Tibial nerve (tissue), 4 donors: ENCODE data around the gene CHMP5. TPM values are rescaled to one million over a fixed set of nuclear protein-coding genes. Genes with fewer than 3 reads are reported as not detected.

Experiments used
- DNase-seq, 2 donors: peaks; one replicate each; pipeline ENCODE4 v3.0.0-alpha.2; 2019; ENCODE audit warnings: low spot score in 2 of 2
- H3K27ac ChIP-seq, 4 donors: fragments of 200-600 bp; sonication (generic) in 3 of 4; one replicate each; pipeline ENCODE4 v1.5.1; 2017 to 2019; ENCODE audit warnings: mild to moderate bottlenecking in 1 of 4
- H3K27me3 ChIP-seq, 2 donors: fragments of 200-600 bp; sonication (generic) in 1 of 2; one replicate each; pipeline versions ENCODE4 v1.5.1 to v1.6.0; 2017 to 2019
- H3K36me3 ChIP-seq, 3 donors: fragments of 200-600 bp; sonication (generic); one replicate each; pipeline ENCODE4 v1.5.1; 2018 to 2019
- H3K4me1 ChIP-seq, 4 donors: fragments of 200-600 bp; sonication (generic) in 3 of 4; one replicate each; pipeline ENCODE4 v1.5.1; 2017 to 2019
- H3K4me3 ChIP-seq, 4 donors: fragments of 200-600 bp; sonication (generic) in 3 of 4; one replicate each; pipeline ENCODE4 v1.5.1; 2017 to 2019; ENCODE audit warnings: mild to moderate bottlenecking in 1 of 4, moderate library complexity in 1 of 4
- H3K9me3 ChIP-seq, 4 donors: fragments of 200-600 bp; sonication (generic) in 3 of 4; one replicate each; pipeline ENCODE4 v1.5.1; 2017 to 2019
- EP300 ChIP-seq, 2 donors: sonication (generic); formaldehyde crosslinking; IDR thresholded peaks; one replicate each; pipeline ENCODE4 v1.6.1; 2017; ENCODE audit warnings: antibody characterized with exemption in 2 of 2, mild to moderate bottlenecking in 1 of 2
- POLR2A ChIP-seq, 2 donors: fragments of 450-650 bp; IDR thresholded peaks; one replicate each; pipeline ENCODE4 v1.6.1; 2017; ENCODE audit warnings: antibody characterized with exemption in 2 of 2, mild to moderate bottlenecking in 2 of 2, moderate library complexity in 2 of 2
- WGBS, 2 donors: methylation state at CpG; one replicate each; pipeline ENCODE4 v1.1.5; 2018; 5-methylcytosine and 5-hydroxymethylcytosine counted together
- total RNA-seq, 4 donors: library from RNA; depleted of rRNA; stranded (reverse); fragments of >200 nt; gene quantifications; one replicate each; pipeline ENCODE4 v1.1.0, GENCODE V29; 2016
- TF ChIP-seq, protein P1 (sequence below), 5 experiments: fragments of 200-600 bp in 3 of 5; fragments of 450-650 bp in 2 of 5; sonication (generic) in 3 of 5; IDR thresholded peaks; one replicate each; pipeline ENCODE4 v1.5.1; 2016 to 2019; ENCODE audit warnings: antibody characterized with exemption in 5 of 5, mild to moderate bottlenecking in 3 of 5, moderate library complexity in 2 of 5

Gene CHMP5
- total RNA-seq, 4 donors from 2014 or later = 56.1 to 67.4 (median 59.3) TPM

DNA sequence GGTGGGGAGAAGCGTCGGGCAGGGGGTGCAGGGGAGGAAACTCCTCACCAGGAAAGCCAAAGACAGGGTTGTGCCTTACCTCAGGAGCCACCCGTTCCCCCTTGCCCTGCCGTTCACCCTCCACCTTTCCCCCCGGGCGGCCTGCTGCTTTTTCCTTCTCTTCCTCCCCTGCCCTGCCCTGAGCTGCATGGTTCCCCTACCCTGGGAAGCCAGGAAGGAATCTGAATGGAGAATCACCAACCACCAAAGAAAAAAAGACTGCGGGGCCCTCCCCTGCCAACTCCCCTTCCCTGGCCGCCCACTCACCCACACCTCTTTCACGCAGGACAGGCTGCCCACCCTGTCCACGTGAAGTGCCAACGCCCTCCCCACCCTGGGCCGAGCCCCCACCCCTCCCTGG lies 24.6 kb downstream of the CHMP5 start:
- TF ChIP-seq POLR2A (IDR thresholded peaks at IDR 0.05) = no peak
- no peak for TF ChIP-seq EP300 (IDR thresholded peaks at IDR 0.05)
- TF ChIP-seq, protein P1, sequence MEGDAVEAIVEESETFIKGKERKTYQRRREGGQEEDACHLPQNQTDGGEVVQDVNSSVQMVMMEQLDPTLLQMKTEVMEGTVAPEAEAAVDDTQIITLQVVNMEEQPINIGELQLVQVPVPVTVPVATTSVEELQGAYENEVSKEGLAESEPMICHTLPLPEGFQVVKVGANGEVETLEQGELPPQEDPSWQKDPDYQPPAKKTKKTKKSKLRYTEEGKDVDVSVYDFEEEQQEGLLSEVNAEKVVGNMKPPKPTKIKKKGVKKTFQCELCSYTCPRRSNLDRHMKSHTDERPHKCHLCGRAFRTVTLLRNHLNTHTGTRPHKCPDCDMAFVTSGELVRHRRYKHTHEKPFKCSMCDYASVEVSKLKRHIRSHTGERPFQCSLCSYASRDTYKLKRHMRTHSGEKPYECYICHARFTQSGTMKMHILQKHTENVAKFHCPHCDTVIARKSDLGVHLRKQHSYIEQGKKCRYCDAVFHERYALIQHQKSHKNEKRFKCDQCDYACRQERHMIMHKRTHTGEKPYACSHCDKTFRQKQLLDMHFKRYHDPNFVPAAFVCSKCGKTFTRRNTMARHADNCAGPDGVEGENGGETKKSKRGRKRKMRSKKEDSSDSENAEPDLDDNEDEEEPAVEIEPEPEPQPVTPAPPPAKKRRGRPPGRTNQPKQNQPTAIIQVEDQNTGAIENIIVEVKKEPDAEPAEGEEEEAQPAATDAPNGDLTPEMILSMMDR (IDR thresholded peaks at IDR 0.05) = no peak
- H3K4me3 ChIP-seq = peak overlapping the region; percentile 60 to 98 (median 94)
- WGBS, 2 donors = 13 to 17% methylated on average over 12 of the region's 12 CpGs
- H3K27me3 ChIP-seq = no peaks in the 10 kb centered on the region
- H3K27ac ChIP-seq = peak overlapping the region; percentile 97 to 99 (median 99)
- no peaks in the 10 kb centered on the region for H3K9me3 ChIP-seq
- H3K4me1 ChIP-seq = peaks cover 0 to 61% (median 29%) of the 10 kb centered on the region in 4 donors
- peaks cover 0 to 23% (median 0%) of the 10 kb centered on the region in 3 donors for H3K36me3 ChIP-seq
- DNase-seq = no peak

DNA sequence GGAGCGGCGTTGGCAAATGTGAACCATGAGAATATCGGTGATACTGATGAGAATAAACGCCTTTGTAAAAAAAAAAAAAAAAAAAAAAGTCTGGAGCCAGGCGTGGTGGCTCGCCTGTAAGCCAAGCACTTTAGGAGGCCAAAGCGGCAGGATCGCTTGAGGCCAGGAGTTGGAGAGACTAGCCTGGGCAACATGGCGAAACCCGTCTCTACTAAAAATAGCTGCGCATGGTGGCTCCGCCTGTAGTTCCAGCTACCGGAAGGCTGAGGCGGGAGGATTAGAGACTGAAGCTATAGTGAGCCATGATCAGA lies 25.0 kb downstream of the CHMP5 start:
- Histone ChIP-seq H3K4me1 (peaks cover 0 to 65% (median 29%) of the 10 kb centered on the region in 4 donors), H3K9me3 (no peaks in the 10 kb centered on the region), H3K27me3 (no peaks in the 10 kb centered on the region), H3K4me3 (peak overlapping the region; percentile 60 to 98 (median 94)), H3K27ac (peak overlapping the region; percentile 97 to 99 (median 99)), H3K36me3 (peaks cover 0 to 23% (median 0%) of the 10 kb centered on the region in 3 donors)
- TF ChIP-seq, protein P1 (IDR thresholded peaks at IDR 0.05) = no peak
- TF ChIP-seq EP300 (IDR thresholded peaks at IDR 0.05) = no peak
- TF ChIP-seq POLR2A (IDR thresholded peaks at IDR 0.05) = no peak
- 0 to 1% methylated on average over 12 to 14 of the region's 14 CpGs for WGBS, 2 donors
- no peak for DNase-seq

DNA sequence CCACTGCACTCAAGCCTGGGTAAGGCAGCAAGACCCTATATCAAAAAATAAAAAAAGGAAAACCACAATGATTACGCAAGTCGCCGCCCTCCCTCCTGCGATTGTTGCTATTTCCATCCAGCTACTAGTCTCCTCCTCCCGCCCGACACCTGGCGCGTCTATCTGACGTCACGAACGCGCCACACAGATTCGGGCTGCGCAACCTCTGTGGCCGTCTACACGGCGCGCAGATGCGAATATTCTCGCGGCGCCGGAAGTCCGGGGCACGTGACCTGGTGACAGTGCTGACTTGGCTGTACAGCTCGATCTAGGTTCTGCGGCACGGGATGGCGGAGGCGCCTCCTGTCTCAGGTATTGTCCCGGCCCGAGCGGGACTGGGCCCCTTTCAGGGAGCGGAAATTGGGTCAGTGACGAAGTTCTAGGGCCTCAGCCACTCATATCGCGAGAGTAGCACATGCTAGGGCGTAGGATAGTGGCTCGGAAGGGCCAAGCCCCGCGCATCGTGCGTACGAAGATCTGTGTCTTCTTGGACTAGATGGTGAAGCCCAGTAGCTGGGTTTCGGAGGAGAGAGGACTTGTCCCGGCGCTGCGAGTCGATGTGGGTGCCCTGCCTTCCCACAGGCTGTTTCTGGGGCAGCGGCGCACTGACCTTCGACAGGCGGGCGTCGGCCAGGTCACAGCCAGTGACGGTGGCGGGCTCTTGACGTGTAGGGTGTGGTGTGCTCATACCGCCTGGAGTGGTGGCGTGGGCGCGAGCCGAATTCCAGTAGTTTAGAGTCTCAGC lies 25.6 kb downstream of the CHMP5 start, which contains the start of gene NFX1:
Gene NFX1, plus strand, starts transcription at position 270 of the 784 bp plus-strand sequence. Its CDS starts 57 bp downstream, at position 327.
- DNase-seq = peak; percentile 98
- 0 to 1% methylated on average over 33 to 63 of the region's 63 CpGs for WGBS, 2 donors

DNA sequence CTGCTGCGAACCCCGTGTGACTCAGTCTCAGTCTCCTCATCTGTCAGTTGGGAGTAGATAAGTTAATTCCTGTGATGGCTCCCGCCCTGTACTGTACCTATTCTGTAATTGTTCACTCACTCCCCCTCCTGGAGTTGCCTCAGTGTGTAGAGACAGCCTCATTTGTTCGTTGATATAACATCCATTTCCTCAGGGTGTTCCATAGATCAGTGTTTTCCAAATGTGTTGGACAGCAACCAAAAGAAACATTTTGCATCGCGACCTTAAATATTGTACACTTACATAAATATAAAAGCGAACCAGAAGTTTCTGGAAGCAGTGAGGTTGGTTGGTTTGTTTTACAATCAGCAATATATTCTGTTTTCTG lies 26.2 kb downstream of the CHMP5 start:
- peaks cover 0 to 25% (median 0%) of the 10 kb centered on the region in 3 donors for H3K36me3 ChIP-seq
- H3K9me3 ChIP-seq = no peaks in the 10 kb centered on the region
- peaks cover 0 to 76% (median 29%) of the 10 kb centered on the region in 4 donors for H3K4me1 ChIP-seq
- DNase-seq = no peak
- H3K27me3 ChIP-seq = no peaks in the 10 kb centered on the region
- WGBS, 2 donors = 11 to 15% methylated on average over 5 to 7 of the region's 7 CpGs
- peak overlapping the region; percentile 97 to 99 (median 99) for H3K27ac ChIP-seq
- TF ChIP-seq POLR2A (IDR thresholded peaks at IDR 0.05) (no peak), EP300 (IDR thresholded peaks at IDR 0.05) (no peak)
- TF ChIP-seq, protein P1 (IDR thresholded peaks at IDR 0.05) = no peak
- H3K4me3 ChIP-seq = peak overlapping the region; percentile 71 to 98 (median 94)

More for the DNA sequence above, 25.6 kb downstream of the CHMP5 start, which contains the start of gene NFX1:
- H3K27ac ChIP-seq = peak within 1 kb of the TSS; percentile 97 to 99 (median 99)
- no peaks in the 10 kb centered on the region for H3K27me3 ChIP-seq
- H3K4me1 ChIP-seq = peaks cover 0 to 71% (median 29%) of the 10 kb centered on the region in 4 donors
- H3K9me3 ChIP-seq = no peaks in the 10 kb centered on the region
- TF ChIP-seq, protein P1 (IDR thresholded peaks at IDR 0.05) = peak in 1 of 5 experiments; percentile 57
- TF ChIP-seq EP300 (IDR thresholded peaks at IDR 0.05) = peak; percentile 99 to 100
- peak; percentile 78 to 96 for TF ChIP-seq POLR2A (IDR thresholded peaks at IDR 0.05)
- H3K36me3 ChIP-seq = peaks cover 0 to 25% (median 0%) of the 10 kb centered on the region in 3 donors
- peak within 1 kb of the TSS; percentile 71 to 98 (median 94) for H3K4me3 ChIP-seq

DNA sequence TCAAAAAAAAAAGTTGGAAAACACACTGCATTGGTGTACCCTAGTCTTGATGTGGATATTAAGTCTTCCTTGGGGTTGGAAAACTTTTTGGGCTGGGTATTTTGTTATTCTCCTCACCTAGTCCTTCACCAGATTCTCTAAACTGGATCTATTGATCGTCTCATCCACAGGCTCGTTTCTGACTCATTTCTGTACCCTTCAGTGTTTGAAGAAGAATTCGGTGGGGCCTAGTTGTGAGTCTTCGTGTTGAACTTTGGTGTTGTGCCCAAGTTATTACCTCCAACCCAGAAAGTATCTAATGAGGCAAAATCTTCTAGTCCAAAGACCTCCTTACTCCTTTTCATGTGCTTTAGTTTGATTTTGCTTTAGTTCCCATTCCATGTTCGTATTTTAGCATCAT lies 27.1 kb downstream of the CHMP5 start:
- Histone ChIP-seq H3K9me3 (no peaks in the 10 kb centered on the region), H3K36me3 (peaks cover 0 to 32% (median 2%) of the 10 kb centered on the region in 3 donors), H3K4me1 (peaks cover 0 to 78% (median 33%) of the 10 kb centered on the region in 4 donors), H3K27ac (peak overlapping the region in 3 of 4 donors; percentile 99), H3K27me3 (no peaks in the 10 kb centered on the region), H3K4me3 (no peak overlapping the region)
- WGBS, 2 donors = 84 to 89% methylated on average over 5 of the region's 5 CpGs
- TF ChIP-seq, protein P1 (IDR thresholded peaks at IDR 0.05) = no peak
- TF ChIP-seq POLR2A (IDR thresholded peaks at IDR 0.05) (no peak), EP300 (IDR thresholded peaks at IDR 0.05) (no peak)
- DNase-seq = no peak
